HG03045 (cell line): ENCODE measurements around the gene RASGRP3.

Experiments used
- ATAC-seq: cut with Tn5 transposase; IDR thresholded peaks from one replicate; pipeline ENCODE4 v1.9.1; 2021; ENCODE audit warnings: mild to moderate bottlenecking, moderate library complexity; ENCODE audit not compliant: unreplicated experiment

The RASGRP3 gene

DNA sequence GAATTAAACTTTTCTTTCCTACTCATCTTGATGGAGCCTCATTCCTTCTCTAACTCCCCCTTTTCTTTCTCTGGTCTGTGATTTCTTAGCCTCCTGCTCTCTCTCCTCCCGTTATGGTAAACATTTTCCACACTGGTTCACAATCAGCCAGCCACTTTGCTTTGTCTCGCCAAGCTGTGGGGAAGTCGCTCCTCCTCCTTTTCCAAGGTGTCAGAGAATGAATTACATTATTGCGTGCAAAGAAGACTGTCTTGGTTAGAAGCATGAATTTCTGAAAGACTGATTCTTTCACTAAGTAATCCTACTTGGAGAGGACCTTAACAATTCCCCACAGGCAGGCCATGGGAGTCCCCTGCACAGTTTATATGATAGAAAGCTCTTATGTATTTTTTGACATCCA, 46.1 kb downstream of the RASGRP3 start:
- ATAC-seq = no peak

DNA sequence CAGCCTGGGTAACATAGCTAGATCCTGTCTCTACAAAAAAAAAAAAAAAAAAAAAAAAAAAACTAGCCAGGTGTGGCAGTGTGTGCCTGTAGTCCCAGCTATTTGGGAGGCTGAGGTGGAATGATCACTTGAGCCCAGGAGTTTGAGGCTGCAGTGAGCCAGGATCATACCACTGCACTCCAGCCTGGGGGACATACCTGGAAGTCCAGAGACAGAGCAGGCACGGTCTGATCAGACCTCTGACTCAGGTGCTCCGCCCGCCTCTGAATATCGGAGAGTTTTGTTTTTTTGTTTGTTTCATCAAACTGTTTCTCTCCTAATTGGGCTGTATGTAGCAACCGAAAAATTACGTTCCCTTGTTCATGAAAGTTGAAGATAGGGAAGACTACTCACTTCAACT, 49.2 kb downstream of the RASGRP3 start:
- no peak for ATAC-seq

DNA sequence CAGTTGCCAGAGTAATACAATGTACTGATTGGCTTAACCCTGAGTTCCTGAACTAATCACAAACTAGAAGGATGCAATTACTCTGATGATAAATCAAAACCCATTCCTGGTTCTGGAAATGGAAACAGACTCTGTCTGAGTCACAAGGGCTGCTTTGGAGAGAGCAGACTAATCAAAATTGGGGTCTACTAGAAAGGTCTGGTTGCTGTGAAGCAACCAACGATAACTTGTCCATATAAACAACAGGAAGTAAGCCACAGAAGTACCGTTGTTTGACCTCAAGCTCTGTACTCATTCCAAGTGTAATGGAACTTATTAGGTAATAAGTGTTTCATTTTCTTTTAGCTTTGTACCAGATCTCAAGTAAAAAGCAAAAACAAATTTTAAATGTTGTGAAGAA, 49.7 kb downstream of the RASGRP3 start:
- ATAC-seq = no peak

DNA sequence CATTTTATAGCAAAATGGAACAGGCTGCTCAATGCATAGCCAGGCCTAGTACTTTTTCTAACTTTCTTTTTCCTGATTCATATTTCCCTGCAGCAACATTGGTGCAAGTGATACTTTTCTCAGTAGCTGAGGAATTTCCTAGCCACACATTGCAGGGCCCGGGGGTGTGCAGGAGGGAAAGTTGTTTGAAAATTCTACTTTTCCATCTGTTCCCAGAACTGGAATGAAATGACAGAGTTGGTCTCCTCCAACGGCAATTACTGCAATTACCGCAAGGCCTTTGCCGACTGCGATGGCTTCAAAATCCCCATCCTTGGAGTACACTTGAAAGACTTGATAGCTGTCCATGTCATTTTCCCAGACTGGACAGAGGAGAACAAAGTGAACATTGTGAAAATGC, 50.5 kb downstream of the RASGRP3 start:
- no peak for ATAC-seq

DNA sequence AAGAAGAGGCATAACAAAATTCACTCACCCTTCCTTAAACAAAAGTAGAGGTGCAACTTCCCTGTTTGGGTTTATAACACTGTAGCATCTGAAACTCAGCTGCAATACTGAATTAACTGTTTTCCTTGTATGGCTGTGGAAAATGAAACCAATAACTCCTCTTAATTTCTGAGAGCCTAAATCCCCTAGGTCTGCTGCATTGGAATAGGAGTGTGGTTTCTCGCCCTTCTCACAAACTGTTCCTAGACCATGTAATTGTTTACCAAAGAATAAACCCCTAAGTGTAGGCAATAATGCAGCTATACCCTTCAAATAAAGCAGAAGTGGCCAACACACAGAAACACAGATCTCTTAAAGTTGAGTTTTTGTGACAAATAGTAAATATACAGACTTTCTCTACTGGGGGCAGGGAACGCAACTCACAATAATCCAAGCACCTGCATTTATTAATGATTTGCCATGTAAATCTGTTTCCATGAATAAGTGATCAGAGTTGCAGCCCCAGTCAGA, 52.0 kb downstream of the RASGRP3 start:
- ATAC-seq = no peak

DNA sequence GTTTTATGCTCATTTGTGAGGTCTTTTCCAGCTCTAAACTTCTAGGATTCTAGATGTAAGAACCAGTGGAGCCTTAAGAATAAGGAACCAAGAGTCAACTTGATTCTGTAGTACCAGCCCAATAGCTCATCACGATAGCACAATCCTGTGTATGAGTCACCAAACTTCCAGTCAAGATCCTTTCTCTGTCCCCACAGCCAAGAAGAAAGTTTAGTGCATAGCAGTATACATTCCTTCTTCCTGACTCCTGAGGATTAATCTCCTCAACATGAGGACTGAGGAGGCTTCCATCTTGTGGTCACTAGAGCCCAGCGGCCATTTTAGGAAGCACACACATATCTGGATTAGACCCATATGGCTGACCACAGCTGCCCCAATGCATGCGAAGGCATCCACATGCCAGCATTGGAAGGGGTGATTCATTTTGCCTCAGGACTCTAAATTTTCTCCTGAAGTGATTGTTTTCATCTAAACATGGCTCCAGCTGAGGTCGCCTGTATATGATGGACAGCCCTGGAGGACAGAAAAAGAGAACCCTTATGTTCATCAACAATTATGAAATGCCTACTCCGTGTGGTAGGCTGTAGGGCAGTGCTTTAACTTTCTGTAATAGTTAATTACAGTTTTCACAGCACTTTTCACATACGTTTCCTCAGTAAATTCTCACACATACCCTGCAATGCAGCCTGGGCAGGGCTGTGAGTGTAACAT, 53.5 kb downstream of the RASGRP3 start:
- peak; percentile 29 for ATAC-seq

DNA sequence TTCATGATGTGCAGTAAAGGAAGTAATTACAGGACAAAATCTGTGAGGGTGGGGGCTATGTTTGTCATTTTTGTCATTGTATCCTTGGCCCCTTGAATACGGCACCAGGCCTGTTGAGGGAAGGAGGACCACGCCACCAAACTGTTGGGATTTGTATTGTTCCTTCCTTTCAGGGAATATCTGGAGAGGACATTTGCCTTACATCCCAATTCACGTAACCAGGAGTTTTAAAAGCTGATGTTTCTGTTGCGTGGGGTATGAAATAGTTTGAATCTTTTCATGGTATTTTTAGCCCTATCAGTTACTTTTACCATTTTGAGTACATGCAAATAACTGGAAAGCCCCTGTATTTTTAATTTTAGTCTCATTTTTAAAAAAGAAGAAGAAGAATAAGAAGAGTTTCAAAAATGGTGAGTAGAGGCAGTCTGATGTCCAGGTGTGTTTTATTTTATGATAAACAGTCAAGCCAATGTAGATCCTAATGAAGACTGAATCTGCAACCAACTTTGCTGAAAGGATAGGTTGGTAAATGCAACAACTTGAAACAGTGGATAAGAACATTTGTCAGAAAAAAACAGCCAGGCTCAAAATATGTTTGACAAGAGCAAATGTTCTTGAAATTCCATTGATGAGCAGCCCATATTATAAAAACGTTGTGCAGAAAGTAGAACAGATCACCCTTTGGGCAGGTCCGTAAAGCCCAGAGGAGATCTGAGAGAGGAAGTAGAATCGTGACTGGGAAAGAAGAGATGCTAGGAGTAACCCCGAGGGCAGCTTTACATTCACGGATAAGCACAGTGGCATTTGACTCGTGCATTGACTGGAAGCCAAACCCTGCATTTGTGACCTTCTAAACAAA, 54.5 kb downstream of the RASGRP3 start:
- ATAC-seq = peak; percentile 31

DNA sequence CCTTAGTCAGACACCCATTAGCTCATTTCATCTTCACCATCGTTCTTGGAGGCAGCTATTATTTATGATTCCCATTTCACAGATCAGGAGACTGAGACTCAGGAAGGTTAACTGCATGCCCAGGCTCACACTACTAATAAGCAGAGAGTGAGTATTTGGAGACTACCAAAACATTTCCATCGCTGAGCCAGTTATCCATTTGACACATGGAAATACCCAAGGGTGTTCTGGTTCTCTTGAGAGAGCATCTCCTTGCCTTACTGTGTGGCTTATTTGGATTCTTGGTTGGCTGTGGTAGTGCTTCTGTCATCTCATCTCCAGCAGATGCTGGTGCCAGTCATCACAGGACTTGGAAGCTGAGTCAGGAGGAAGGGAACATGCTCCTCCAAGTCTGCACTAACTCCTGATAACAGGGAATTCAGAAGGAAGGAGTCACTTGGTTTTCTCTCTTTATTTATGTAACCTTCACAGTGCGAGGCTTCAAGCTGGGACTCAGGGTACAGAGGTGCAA, 55.2 kb downstream of the RASGRP3 start:
- ATAC-seq = no peak

DNA sequence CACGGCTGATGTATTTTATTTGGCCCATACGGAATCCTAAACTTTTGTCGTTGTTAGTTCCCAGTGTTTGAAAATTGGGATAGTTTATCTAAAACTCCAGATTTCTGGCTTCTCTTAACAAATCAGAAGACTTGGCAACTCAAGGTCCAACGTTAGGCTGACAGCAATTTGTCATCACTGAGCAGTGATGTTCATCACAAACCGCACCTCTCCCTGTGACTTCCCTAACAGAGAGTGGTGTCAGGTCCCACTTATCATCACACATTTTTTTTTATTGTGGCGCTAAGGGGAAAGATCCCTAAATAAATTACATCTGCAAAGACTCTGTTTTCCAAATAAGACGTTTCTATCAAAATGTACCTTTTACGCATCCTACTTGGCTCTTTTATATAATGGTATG, 55.7 kb downstream of the RASGRP3 start:
- no peak for ATAC-seq

DNA sequence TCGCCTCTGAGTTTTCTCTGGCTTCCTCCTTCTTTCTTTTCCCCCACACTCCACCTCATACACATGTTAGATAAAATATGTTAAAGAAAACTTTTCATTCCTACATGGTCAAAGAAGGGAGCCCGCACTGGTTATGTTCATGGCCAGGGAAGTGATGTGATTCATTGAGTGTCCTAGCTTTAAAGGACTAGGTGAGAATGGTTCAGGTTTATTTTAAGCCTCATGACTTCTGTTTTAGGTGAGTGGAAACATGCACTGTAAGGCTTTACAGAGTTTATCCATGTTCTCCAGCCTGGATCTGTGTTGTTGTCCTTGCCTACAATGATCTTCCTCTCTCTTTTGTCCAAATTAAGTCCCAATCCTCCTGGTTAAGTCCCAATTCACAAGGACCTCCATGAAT, 56.5 kb downstream of the RASGRP3 start:
- ATAC-seq = no peak

DNA sequence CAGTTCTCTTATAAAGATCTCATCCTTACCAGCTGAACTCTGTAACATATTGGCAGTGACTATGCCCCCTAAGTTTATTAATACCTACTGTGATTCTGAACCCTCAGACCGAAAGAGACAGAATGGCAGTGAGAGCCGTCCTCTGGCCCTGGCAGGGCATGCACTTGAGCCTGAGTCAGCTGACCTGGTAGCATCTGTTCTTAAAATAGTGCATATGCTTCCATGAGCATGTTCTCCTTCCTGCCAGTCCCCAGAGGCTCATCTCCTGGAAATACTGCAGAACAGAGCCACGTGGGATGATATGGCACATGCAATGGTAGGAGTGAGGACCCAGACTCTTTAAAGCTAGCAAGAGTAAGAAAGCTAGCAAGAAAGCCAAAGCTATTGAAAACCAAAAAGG, 59.0 kb downstream of the RASGRP3 start:
- no peak for ATAC-seq

DNA sequence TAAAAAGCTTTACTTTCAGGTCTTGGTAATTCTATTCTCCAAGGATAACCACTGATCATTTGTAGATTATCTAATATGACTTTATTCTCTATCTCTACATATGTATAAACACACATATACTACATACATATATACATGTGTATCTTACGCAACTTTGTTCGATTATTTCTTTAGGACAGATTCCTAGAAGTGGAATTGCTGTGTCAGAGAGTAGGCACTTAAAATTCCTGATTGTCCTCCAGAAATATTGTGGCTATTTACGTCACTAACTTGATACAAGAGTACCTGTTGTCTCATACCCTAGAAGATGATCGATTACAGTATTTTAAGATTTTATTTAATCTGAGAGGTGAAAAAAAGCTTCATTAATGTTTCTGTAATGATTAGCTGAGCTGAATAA, 64.8 kb downstream of the RASGRP3 start:
- ATAC-seq = no peak

DNA sequence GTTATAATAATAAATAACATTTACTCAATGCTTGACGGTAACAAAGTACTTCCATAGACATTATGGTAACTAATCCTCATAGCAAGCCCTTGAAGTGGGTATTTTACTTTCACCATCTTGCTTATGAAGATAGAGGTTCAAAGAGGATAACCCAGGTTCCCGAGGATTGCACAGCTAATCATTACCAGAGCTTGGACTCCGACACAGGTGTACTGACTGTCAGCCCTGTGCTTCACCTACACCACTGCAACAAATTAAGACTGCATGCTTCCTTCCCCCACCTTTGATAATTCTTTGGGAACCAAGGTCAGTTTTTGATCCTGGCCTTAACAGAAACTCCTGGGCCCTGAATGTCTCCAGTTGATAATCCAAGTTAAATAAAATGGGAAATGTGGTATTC, 73.8 kb downstream of the RASGRP3 start:
- no peak for ATAC-seq

DNA sequence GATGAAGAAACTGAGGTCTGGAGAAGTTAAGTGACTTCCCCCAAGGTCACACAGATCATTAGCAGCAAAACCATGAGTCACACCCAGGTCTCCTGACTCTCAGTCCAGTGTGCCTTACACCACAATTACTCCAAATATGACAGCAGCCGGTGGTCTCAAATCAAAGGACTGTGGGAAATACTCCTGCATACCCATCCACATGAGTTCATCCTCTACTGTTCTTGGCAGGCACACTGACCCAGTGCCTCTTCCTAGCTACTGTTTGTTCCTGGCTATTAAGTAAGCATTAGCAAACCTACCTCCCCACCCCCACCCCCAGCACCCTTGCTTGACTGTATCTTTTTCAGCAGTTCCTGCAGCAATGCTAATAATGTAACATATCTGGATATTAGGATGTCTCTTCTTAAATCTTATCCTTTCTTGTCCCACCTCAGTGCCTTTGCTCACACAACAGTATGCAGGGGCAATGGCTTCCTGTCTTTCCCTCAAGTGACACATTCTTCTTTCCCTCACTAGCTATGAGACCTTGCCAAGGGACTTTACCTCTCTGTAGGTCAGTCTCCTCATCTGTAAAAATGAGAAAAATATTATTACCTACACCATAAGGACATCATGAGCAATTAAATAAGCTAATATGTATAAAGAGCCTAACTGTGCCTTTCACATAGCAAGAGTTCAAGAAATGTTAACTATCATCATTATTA, 76.5 kb downstream of the RASGRP3 start:
- ATAC-seq = no peak

DNA sequence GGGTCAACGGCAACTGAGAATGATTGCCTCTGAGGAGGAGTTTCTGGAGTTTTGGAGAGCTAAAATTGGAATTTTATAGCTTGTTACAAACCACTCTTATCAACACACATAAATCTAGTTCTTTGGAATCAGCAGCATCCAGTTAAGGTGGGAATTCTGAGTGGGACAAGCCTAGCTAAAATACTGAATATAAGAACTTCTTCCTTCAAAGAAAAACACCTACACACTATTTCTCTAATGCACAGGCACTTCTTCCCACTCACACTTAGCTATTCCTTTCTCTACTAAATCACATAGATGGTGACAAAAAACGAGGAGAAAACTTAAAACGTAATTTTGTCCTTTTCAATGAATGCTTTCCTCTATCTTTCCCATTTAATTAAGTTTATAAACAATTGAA, 79.2 kb downstream of the RASGRP3 start:
- no peak for ATAC-seq

DNA sequence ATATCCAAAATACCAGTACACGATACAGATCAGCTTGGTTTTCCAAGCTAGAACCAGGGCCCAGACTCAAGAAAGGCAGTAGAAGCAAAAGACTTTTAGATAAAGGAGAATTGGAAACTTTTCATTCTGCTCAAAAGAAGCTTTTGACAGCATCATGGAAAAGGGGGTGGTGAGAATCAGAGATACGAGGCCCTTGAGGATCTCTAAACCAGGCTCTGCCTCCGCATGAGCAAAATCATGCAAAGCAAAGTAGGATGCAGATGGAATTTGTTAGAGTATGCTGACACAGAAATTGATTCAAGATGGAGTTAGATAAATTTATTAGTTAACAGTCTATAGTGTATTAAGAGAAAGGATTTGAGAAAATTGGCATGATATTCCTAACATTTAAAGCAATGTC, 82.9 kb downstream of the RASGRP3 start:
- ATAC-seq = no peak

DNA sequence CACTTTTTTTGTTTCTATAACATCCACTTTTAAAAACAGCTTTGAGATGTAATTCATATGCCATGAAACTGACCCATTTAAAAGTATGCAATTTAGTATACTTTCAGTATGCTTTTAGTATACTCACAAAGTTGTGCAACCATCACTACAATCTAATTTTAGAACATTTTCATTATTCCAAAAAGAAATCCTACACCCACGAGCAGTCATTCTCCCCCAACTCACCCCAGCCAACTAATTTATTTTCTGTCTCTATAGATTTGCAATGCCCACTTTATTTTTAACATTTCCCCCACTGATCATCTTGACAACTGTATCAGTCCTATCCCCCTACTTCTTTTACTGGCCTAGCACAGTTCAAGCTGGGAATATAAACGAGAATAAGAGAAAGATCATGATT, 83.6 kb downstream of the RASGRP3 start:
- ATAC-seq = no peak

DNA sequence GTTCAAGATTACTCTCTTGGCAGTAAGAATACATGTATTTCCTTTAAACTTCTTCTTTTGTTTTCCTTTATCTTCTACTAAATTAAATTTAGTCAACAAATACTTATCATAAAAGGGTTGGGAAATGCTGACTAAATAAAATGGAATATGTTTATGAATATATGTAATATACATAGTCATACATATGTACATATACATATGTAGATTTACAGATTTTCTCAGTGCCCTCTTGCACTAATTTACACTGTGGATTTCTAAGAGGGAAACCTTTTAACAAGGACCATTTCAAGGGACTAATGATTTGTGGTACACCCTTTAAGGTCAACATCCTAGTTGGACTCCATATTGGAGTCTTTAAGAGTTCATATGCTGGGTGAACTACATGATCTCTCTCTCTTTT, 85.4 kb downstream of the RASGRP3 start:
- no peak for ATAC-seq

DNA sequence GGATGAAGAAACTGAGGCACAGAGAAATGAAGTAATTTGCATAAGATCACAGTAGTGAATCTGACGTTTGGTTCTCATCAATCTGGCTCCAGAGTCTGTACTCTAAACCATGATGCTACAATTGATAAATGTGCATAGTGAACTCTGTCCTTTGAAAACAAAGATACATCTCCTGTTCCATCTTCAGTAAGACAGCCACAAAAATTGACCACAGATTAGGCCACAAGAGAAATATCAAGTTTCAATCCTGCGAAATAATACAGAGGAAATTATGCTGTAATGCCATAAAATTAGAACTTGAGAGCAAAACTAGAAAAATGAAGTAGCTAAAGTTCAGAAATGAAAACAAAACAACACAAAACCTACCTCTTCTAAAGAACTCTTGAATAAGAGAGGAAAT, 94.2 kb downstream of the RASGRP3 start:
- no peak for ATAC-seq

DNA sequence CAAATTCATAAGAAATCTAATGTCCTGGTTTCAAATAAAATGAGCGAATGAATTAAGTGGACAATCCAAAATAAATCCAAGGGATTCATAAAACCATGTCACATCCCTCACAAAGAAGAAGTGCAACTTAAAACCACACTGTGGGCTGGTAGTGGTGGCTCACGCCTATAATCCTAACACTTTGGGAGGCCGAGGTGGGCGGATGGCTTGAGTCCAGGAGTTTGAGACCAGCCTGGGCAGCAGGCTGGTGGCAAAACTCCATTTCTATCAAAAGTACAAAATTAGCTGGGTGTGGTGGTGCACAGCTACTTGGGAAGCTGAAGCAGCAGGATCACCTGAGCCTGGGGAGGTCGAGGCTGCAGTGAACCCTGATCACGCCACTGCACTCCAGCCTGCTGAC, 97.2 kb downstream of the RASGRP3 start:
- no peak for ATAC-seq

DNA sequence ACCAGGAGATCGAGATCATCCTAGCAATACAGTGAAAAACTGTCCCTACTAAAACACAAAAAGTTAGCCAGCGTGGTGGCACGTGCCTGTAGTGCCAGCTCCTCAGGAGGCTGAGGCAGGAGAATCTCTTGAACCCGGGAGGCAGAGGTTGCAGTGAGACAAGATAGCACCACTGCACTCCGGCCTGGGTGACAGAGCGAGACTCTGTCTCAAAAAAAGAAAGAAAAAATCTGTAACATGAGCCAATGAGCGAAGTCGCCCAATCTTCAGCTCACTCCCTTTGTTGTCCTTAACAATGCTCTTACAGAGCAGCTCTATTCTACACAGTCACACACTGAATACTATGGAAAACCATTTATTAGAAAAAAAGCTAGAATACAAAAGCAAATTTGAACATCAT, 100.6 kb downstream of the RASGRP3 start:
- no peak for ATAC-seq
